Activated CD4-positive, alpha-beta memory T cell treated with anti-CD3 and anti-CD28 coated beads for 36 hours (primary cell): Measurements from ENCODE around the gene RTP5. TPM values are rescaled to one million over a fixed set of nuclear protein-coding genes. Genes with fewer than 3 reads are reported as not detected.
"Not testable (repeated sequence)": the region's sequence is repeated elsewhere in the genome, so short reads cannot be mapped to it uniquely, and the experiment has no call there.

Experiments used
- CTCF ChIA-PET: fragments of 350-600 bp; sonication (Branson Sonifier 250); formaldehyde crosslinking; loops from one replicate; lab custom pipeline; 2021; ENCODE audit warnings: antibody characterized with exemption, inconsistent platforms; lab: Charles Lee
- POLR2A ChIA-PET: fragments of 350-600 bp; sonication (Branson Sonifier 250); formaldehyde crosslinking; loops from one replicate; lab custom pipeline; 2021; ENCODE audit warnings: antibody characterized with exemption; lab: Charles Lee
- DNase-seq: peaks from one replicate; pipeline ENCODE4 v3.0.0-alpha.2; 2020
- H3K27ac Mint-ChIP-seq: one replicate; pipeline ENCODE4 v1.8.0; 2021; ENCODE audit warnings: mixed read lengths
- H3K27me3 Mint-ChIP-seq: one replicate; pipeline ENCODE4 v1.8.0; 2021; ENCODE audit warnings: mixed read lengths
- H3K36me3 Mint-ChIP-seq: one replicate; pipeline ENCODE4 v1.8.0; 2021; ENCODE audit warnings: mixed read lengths
- H3K4me1 Mint-ChIP-seq: one replicate; pipeline ENCODE4 v1.8.0; 2021; ENCODE audit warnings: low read depth, mixed read lengths
- H3K4me3 Mint-ChIP-seq: one replicate; pipeline ENCODE4 v1.8.0; 2021; ENCODE audit warnings: mild to moderate bottlenecking, mixed read lengths
- H3K9me3 Mint-ChIP-seq: one replicate; pipeline ENCODE4 v1.8.0; 2021; ENCODE audit warnings: mixed read lengths
- intact Hi-C: fragments of 100-400 bp; cut with micrococcal nuclease; formaldehyde crosslinking; loops from one replicate; pipeline ENCODE4 v1.15.1; 2023
- total RNA-seq, 2 experiments: library from RNA; stranded (reverse); gene quantifications; one replicate each; pipeline ENCODE4 v1.2.3, GENCODE V29; 2021

Gene RTP5
- total RNA-seq: under 1 TPM; 0.10 to 0.12 TPM

- no peak within 1 kb of the TSS for H3K27ac Mint-ChIP-seq
- intact Hi-C loops: no loop called here
- no peaks in the 10 kb centered on the region for H3K36me3 Mint-ChIP-seq
- H3K4me3 Mint-ChIP-seq: no peak within 1 kb of the TSS
- POLR2A ChIA-PET: interaction anchor here (1.3 to 2.0 kb wide), 2 partner anchors 10 to 25 kb away, joined by 5 to 19 read pairs; partner anchors contain the start of gene PDCD1
- CTCF ChIA-PET: interaction anchor here (0.8 to 2.9 kb wide), 10 partner anchors 9 to 251 kb away, joined by 3 to 36 read pairs (median 6); partner anchors contain the start of genes D2HGDH, DTYMK and ING5
- peaks cover 2% of the 10 kb centered on the region for H3K27me3 Mint-ChIP-seq
- H3K9me3 Mint-ChIP-seq: no peaks in the 10 kb centered on the region
- no peak for DNase-seq
- H3K4me1 Mint-ChIP-seq: peaks cover 51% of the 10 kb centered on the region
Measured at GRCh38 chr2:241869087-241869961, at the start of gene RTP5. Gene RTP5 (plus strand): TSS chr2:241869729. CDS start chr2:241869757, 28 bp downstream.

DNA sequence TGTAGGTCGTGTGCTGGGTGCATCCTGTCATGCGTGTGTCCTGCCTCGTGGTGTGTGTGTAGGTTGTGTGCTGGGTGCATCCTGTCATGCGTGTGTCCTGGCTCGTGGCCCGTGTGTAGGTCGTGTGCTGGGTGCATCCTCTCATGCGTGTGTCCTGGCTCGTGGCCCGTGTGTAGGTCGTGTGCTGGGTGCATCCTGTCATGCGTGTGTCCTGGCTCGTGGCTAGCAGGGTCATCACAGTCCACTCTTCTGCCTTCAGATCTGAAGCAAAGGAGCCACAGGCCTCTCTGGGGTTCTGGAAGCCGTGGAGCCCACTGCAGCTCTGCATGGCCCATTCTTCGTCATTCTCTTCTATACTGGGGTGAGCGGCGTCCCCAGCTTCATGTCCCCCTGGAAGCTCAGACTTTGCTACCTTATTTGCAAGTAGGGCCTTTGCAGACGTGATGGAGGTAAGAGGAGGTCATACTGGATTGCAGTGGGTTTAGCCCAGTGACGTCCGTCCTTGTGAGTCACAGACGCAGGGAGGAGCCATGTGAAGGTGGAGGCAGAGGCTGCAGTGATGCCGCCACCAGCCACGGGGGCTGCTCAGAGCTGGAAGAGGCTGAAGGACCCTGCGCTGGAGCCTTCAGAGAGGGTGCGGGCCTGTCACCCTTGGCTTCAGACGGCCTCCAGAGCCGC, 49.4 kb upstream of the RTP5 start:
- peaks cover 21% of the 10 kb centered on the region for H3K4me1 Mint-ChIP-seq
- H3K36me3 Mint-ChIP-seq, POLR2A ChIA-PET, intact Hi-C loops, H3K27me3 Mint-ChIP-seq, H3K4me3 Mint-ChIP-seq, H3K9me3 Mint-ChIP-seq, H3K27ac Mint-ChIP-seq: not testable (repeated sequence)
- DNase-seq: peak; percentile 5
- CTCF ChIA-PET: interaction anchor here (0.8 kb wide), 1 partner anchor 373 kb away, joined by 3 read pairs; no protein-coding TSS in a partner anchor

- Mint-ChIP-seq H3K9me3 (peaks cover 11% of the 10 kb centered on the region), H3K27me3 (peaks cover 5% of the 10 kb centered on the region), H3K36me3 (peaks cover 3% of the 10 kb centered on the region), H3K4me3 (no peak overlapping the region), H3K4me1 (peaks cover 21% of the 10 kb centered on the region), H3K27ac (peak overlapping the region; percentile 64)
- CTCF ChIA-PET: interaction anchor here (0.8 kb wide), 1 partner anchor 374 kb away, joined by 3 read pairs; no protein-coding TSS in a partner anchor
- DNase-seq: peak; percentile 5
- POLR2A ChIA-PET: no interaction called here
- intact Hi-C loops: no loop called here
Measured at GRCh38 chr2:241820625-241821384, 48.7 kb upstream of the RTP5 start.

GRCh38 chr2:241821460-241822263, 47.9 kb upstream of the RTP5 start:
- Mint-ChIP-seq H3K9me3 (peaks cover 18% of the 10 kb centered on the region), H3K27me3 (peaks cover 5% of the 10 kb centered on the region), H3K27ac (peak overlapping the region; percentile 64), H3K4me3 (peak overlapping the region; percentile 51), H3K4me1 (peaks cover 21% of the 10 kb centered on the region), H3K36me3 (peaks cover 8% of the 10 kb centered on the region)
- peak; percentile 26 for DNase-seq
- intact Hi-C loops: no loop called here
- ChIA-PET POLR2A (no interaction called here), CTCF (no interaction called here)

- peak; percentile 7 for DNase-seq
- Mint-ChIP-seq H3K4me1 (peaks cover 20% of the 10 kb centered on the region), H3K36me3 (peaks cover 10% of the 10 kb centered on the region), H3K4me3 (peak overlapping the region; percentile 28), H3K9me3 (peaks cover 24% of the 10 kb centered on the region), H3K27ac (no peak overlapping the region), H3K27me3 (peaks cover 5% of the 10 kb centered on the region)
- CTCF ChIA-PET: no interaction called here
- POLR2A ChIA-PET: no interaction called here
- intact Hi-C loops: no loop called here
Measured at GRCh38 chr2:241822264-241822623, 47.3 kb upstream of the RTP5 start.

- CTCF ChIA-PET, POLR2A ChIA-PET: not testable (repeated sequence)
Measured at GRCh38 chr2:241823531-241824437, 45.7 kb upstream of the RTP5 start.

GRCh38 chr2:241827394-241827793, 42.1 kb upstream of the RTP5 start:
- no peak for DNase-seq
- POLR2A ChIA-PET: no interaction called here
- Mint-ChIP-seq H3K9me3 (peaks cover 35% of the 10 kb centered on the region), H3K27me3 (peaks cover 9% of the 10 kb centered on the region), H3K4me3 (no peak overlapping the region), H3K27ac (no peak overlapping the region), H3K4me1 (peaks cover 7% of the 10 kb centered on the region), H3K36me3 (peaks cover 14% of the 10 kb centered on the region)
- CTCF ChIA-PET: no interaction called here
- intact Hi-C loops: no loop called here

More at GRCh38 chr2:241823531-241824437, 45.7 kb upstream of the RTP5 start:
- H3K36me3 Mint-ChIP-seq: peaks cover 14% of the 10 kb centered on the region
- peak overlapping the region; percentile 27 for H3K4me3 Mint-ChIP-seq
- intact Hi-C loops, H3K27me3 Mint-ChIP-seq: not testable (repeated sequence)
- H3K9me3 Mint-ChIP-seq: peaks cover 35% of the 10 kb centered on the region
- peak overlapping the region; percentile 53 for H3K27ac Mint-ChIP-seq
- peak; percentile 8 for DNase-seq
- H3K4me1 Mint-ChIP-seq: peaks cover 15% of the 10 kb centered on the region

- Mint-ChIP-seq H3K27ac (no peak overlapping the region), H3K9me3 (peaks cover 3% of the 10 kb centered on the region), H3K4me3 (no peak overlapping the region), H3K4me1 (peaks cover 8% of the 10 kb centered on the region), H3K36me3 (no peaks in the 10 kb centered on the region), H3K27me3 (peaks cover 8% of the 10 kb centered on the region)
- CTCF ChIA-PET: interaction anchor here (1.3 kb wide), 1 partner anchor 100 kb away, joined by 3 read pairs; no protein-coding TSS in a partner anchor
- DNase-seq: no peak
- POLR2A ChIA-PET: no interaction called here
- intact Hi-C loops: no loop called here
Measured at GRCh38 chr2:241833101-241833663, 36.3 kb upstream of the RTP5 start.

DNA sequence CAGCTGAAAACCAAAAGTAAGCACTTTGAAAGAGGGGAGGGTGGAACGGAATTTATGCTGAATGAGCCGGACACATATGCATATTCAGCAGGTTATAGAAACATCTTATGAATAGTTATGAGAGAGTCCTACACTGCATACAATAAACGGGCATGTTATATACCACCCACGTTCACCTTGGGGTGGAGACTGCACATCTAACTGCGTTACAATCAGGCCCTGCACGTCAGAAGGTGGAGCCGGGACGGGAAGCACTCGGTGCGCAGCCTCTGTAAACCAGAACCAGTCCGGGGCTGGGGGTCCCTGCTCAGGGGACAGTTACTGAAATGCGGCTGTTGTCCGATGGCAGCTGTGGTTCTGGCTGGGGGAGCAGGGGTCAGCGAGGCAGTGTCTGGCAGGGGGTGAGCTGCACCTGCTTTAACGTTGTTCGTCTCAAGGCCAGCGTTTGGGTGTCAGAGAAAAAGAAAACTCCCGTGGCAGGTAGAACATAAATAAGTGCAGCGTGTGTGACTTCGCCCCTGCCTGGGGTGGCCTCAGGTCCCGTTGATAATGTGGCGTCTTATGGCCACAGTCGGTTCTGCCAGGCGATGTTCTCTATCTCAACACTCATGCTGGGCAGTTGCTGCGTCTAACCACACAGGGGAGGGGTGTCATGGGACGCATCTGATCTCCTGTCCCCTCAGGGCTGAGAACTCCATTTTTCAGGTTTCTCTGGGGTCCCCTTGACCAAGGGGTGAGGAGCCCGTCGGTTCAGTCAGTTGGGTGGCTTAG, 35.6 kb upstream of the RTP5 start:
- POLR2A ChIA-PET, H3K4me3 Mint-ChIP-seq, H3K4me1 Mint-ChIP-seq, H3K27ac Mint-ChIP-seq, H3K36me3 Mint-ChIP-seq, H3K9me3 Mint-ChIP-seq, H3K27me3 Mint-ChIP-seq, intact Hi-C loops: not testable (repeated sequence)
- CTCF ChIA-PET: interaction anchor here (0.9 to 1.3 kb wide), 2 partner anchors 45 to 101 kb away, joined by 3 read pairs; no protein-coding TSS in a partner anchor
- peak; percentile 3 for DNase-seq
